CD14-positive monocyte (primary cell): Measurements from ENCODE around the gene RPS19. TPM values are rescaled to one million over a fixed set of nuclear protein-coding genes. Genes with fewer than 3 reads are reported as not detected.

Experiments
- DNase-seq, 3 donors: peaks; one replicate each; pipeline ENCODE4 v3.0.0-alpha.2; 2011 to 2022
- H2AFZ ChIP-seq: 2 replicates; pipeline ENCODE4 v1.6.0; 2012; ENCODE audit warnings: mild to moderate bottlenecking, low read depth, low read length, inconsistent platforms; ENCODE audit not compliant: insufficient read depth, poor library complexity, severe bottlenecking
- H3K27ac ChIP-seq, 2 donors: 1 replicate in 1 of 2; 2 replicates in 1 of 2; pipeline ENCODE4 v1.5.1; 2012 to 2013; ENCODE audit warnings: low read length in 2 of 2, control low read depth in 1 of 2, inconsistent platforms in 1 of 2, low read depth in 1 of 2, mild to moderate bottlenecking in 1 of 2
- H3K27me3 ChIP-seq, 2 donors: one replicate each; pipeline versions ENCODE4 v1.6.0 to v1.6.1; 2011 to 2013; ENCODE audit warnings: low read length in 2 of 2; ENCODE audit not compliant: control insufficient read depth in 2 of 2, insufficient read depth in 2 of 2
- H3K36me3 ChIP-seq, 2 donors: replicated peaks in 1 of 2; 1 replicate in 1 of 2; 2 replicates in 1 of 2; pipeline versions ENCODE4 v1.5.1 to v1.6.1; 2012 to 2013; ENCODE audit warnings: low read length in 2 of 2, control low read depth in 1 of 2, inconsistent platforms in 1 of 2, mild to moderate bottlenecking in 1 of 2; ENCODE audit not compliant: insufficient read depth in 2 of 2, control insufficient read depth in 1 of 2
- H3K4me1 ChIP-seq, 2 donors: 1 replicate in 1 of 2; 2 replicates in 1 of 2; pipeline versions ENCODE4 v1.5.1 to v1.6.1; 2012 to 2013; ENCODE audit warnings: low read length in 2 of 2, control low read depth in 1 of 2, inconsistent platforms in 1 of 2, mild to moderate bottlenecking in 1 of 2, moderate library complexity in 1 of 2; ENCODE audit not compliant: insufficient read depth in 2 of 2, control insufficient read depth in 1 of 2
- H3K4me2 ChIP-seq: replicated peaks from 2 replicates; pipeline ENCODE3; 2012; ENCODE audit warnings: low read length, moderate library complexity, mild to moderate bottlenecking; ENCODE audit not compliant: poor library complexity, severe bottlenecking; ENCODE audit errors: extremely low read depth
- H3K4me3 ChIP-seq, 3 experiments: fragments of 200-600 bp in 1 of 3; sonication (generic) in 1 of 3; replicated peaks in 1 of 3; 1 replicate in 2 of 3; 2 replicates in 1 of 3; pipeline ENCODE4 v1.5.1; 2011 to 2013; ENCODE audit warnings: low read length in 3 of 3, mild to moderate bottlenecking in 3 of 3, control low read depth in 2 of 3, low read depth in 2 of 3, inconsistent platforms in 1 of 3, moderate library complexity in 1 of 3
- H3K79me2 ChIP-seq: 2 replicates; pipeline ENCODE4 v1.6.0; 2012; ENCODE audit warnings: mild to moderate bottlenecking, control low read depth, inconsistent platforms, low read length, moderate library complexity; ENCODE audit not compliant: insufficient read depth
- H3K9ac ChIP-seq: 2 replicates; pipeline ENCODE4 v1.6.0; 2017; ENCODE audit warnings: low read length, mild to moderate bottlenecking; ENCODE audit not compliant: insufficient read depth, poor library complexity, severe bottlenecking
- H3K9me3 ChIP-seq, 2 donors: replicated peaks in 1 of 2; 1 replicate in 1 of 2; 2 replicates in 1 of 2; pipeline versions ENCODE4 v1.5.1 to v1.6.1; 2012 to 2013; ENCODE audit warnings: low read length in 2 of 2, control low read depth in 1 of 2; ENCODE audit not compliant: control insufficient read depth in 1 of 2, insufficient read depth in 1 of 2
- H4K20me1 ChIP-seq: 2 replicates; pipeline ENCODE4 v1.6.0; 2012; ENCODE audit warnings: mild to moderate bottlenecking, low read length, control low read depth, moderate library complexity; ENCODE audit not compliant: insufficient read depth
- H3K27ac Mint-ChIP-seq, 7 donors: one replicate each; pipeline ENCODE4 v1.8.0; 2020; ENCODE audit warnings: mild to moderate bottlenecking in 7 of 7, mixed read lengths in 7 of 7, moderate library complexity in 6 of 7, inconsistent platforms in 2 of 7
- H3K27me3 Mint-ChIP-seq, 3 donors: one replicate each; pipeline ENCODE4 v1.8.0; 2021 to 2022; ENCODE audit warnings: low read depth in 3 of 3, mild to moderate bottlenecking in 3 of 3, mixed read lengths in 3 of 3, moderate library complexity in 3 of 3, inconsistent platforms in 1 of 3
- H3K36me3 Mint-ChIP-seq, 2 donors: one replicate each; pipeline ENCODE4 v1.8.0; 2020; ENCODE audit warnings: mixed read lengths in 2 of 2, inconsistent platforms in 1 of 2, mild to moderate bottlenecking in 1 of 2
- H3K4me1 Mint-ChIP-seq: one replicate; pipeline ENCODE4 v1.8.0; 2020; ENCODE audit warnings: mild to moderate bottlenecking, mixed read lengths
- H3K4me3 Mint-ChIP-seq, 2 donors: one replicate each; pipeline ENCODE4 v1.8.0; 2020; ENCODE audit warnings: mild to moderate bottlenecking in 2 of 2, mixed read lengths in 2 of 2, moderate library complexity in 1 of 2
- H3K9me3 Mint-ChIP-seq, 7 donors: one replicate each; pipeline ENCODE4 v1.8.0; 2020 to 2022; ENCODE audit warnings: mixed read lengths in 7 of 7, mild to moderate bottlenecking in 6 of 7, moderate library complexity in 6 of 7, inconsistent platforms in 2 of 7
- WGBS: methylation state at CpG from one replicate; pipeline ENCODE4 v1.1.5; 2013; ENCODE audit warnings: missing lambda C conversion rate; ENCODE audit not compliant: insufficient coverage; 5-methylcytosine and 5-hydroxymethylcytosine counted together
- intact Hi-C, 2 donors: fragments of 100-400 bp; cut with micrococcal nuclease; formaldehyde crosslinking; loops; one replicate each; pipeline versions ENCODE4 v1.15.0 to v1.15.1; 2023
- polyA plus RNA-seq, 3 donors: library from polyadenylated mRNA; depleted of rRNA in 1 of 3; unstranded in 2 of 3; stranded (reverse) in 1 of 3; fragments of 300-500 nt in 2 of 3; fragments of >200 nt in 1 of 3; fragmentation: Illumina TruSeq in 2 of 3; gene quantifications; 1 replicate in 2 of 3; 2 replicates in 1 of 3; pipeline ENCODE4 v1.2.3, GENCODE V29; 2012 to 2021
- TF ChIP-seq, protein P1 (sequence below): fragments of 200-600 bp; IDR thresholded peaks from one replicate; pipeline ENCODE4 v1.8.0; 2022; ENCODE audit warnings: antibody characterized with exemption, mild to moderate bottlenecking

Gene RPS19
- polyA plus RNA-seq, 3 donors: 1,234 to 2,117 (median 1,424) TPM

GRCh38 chr19:41902594-41902993, 42.5 kb downstream of the RPS19 start:
- Histone ChIP-seq H3K4me1 (no peaks in the 10 kb centered on the region), H3K36me3 (peaks cover 94 to 100% of the 10 kb centered on the region in 2 donors), H3K4me2 (no peak overlapping the region), H2AFZ (no peak overlapping the region), H3K79me2 (peaks cover 11% of the 10 kb centered on the region), H3K27ac (no peak overlapping the region), H4K20me1 (peaks cover 100% of the 10 kb centered on the region), H3K9ac (no peak overlapping the region), H3K4me3 (no peak overlapping the region), H3K9me3 (no peaks in the 10 kb centered on the region), H3K27me3 (no peaks in the 10 kb centered on the region)
- TF ChIP-seq, protein P1, sequence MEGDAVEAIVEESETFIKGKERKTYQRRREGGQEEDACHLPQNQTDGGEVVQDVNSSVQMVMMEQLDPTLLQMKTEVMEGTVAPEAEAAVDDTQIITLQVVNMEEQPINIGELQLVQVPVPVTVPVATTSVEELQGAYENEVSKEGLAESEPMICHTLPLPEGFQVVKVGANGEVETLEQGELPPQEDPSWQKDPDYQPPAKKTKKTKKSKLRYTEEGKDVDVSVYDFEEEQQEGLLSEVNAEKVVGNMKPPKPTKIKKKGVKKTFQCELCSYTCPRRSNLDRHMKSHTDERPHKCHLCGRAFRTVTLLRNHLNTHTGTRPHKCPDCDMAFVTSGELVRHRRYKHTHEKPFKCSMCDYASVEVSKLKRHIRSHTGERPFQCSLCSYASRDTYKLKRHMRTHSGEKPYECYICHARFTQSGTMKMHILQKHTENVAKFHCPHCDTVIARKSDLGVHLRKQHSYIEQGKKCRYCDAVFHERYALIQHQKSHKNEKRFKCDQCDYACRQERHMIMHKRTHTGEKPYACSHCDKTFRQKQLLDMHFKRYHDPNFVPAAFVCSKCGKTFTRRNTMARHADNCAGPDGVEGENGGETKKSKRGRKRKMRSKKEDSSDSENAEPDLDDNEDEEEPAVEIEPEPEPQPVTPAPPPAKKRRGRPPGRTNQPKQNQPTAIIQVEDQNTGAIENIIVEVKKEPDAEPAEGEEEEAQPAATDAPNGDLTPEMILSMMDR: no peak
- Mint-ChIP-seq H3K27ac (no peak overlapping the region), H3K4me1 (peaks cover 3% of the 10 kb centered on the region), H3K4me3 (no peak overlapping the region), H3K9me3 (peaks cover 0 to 2% (median 0%) of the 10 kb centered on the region in 7 donors), H3K36me3 (peaks cover 86 to 98% of the 10 kb centered on the region in 2 donors), H3K27me3 (peaks cover 0 to 4% (median 2%) of the 10 kb centered on the region in 3 donors)
- no peak for DNase-seq
- intact Hi-C loops: no loop called here
- whole genome bisulfite sequencing: 96% methylated on average over 16 of the region's 17 CpGs

- H3K4me3 Mint-ChIP-seq: no peak overlapping the region
- no peaks in the 10 kb centered on the region for H3K4me1 ChIP-seq
- no peak overlapping the region for H2AFZ ChIP-seq
- peaks cover 89 to 96% of the 10 kb centered on the region in 2 donors for H3K36me3 ChIP-seq
- H3K36me3 Mint-ChIP-seq: peaks cover 80 to 91% of the 10 kb centered on the region in 2 donors
- H3K4me3 ChIP-seq: no peak overlapping the region
- no peaks in the 10 kb centered on the region for H3K9me3 ChIP-seq
- no peak overlapping the region for H3K4me2 ChIP-seq
- no peak overlapping the region for H3K9ac ChIP-seq
- H4K20me1 ChIP-seq: peaks cover 98% of the 10 kb centered on the region
- no peaks in the 10 kb centered on the region for H3K27me3 ChIP-seq
- H3K27ac Mint-ChIP-seq: peak overlapping the region in 1 of 7 donors; percentile 46
- H3K4me1 Mint-ChIP-seq: peaks cover 3% of the 10 kb centered on the region
- TF ChIP-seq, protein P1: no peak
- intact Hi-C loops: no loop called here
- DNase-seq: no peak
- no peak overlapping the region for H3K27ac ChIP-seq
- H3K27me3 Mint-ChIP-seq: peaks cover under 1 to 4% (median 2%) of the 10 kb centered on the region in 3 donors
- H3K79me2 ChIP-seq: peaks cover 6% of the 10 kb centered on the region
- WGBS: 98% methylated on average over 14 of the region's 19 CpGs
- peaks cover 0 to 2% (median 0%) of the 10 kb centered on the region in 7 donors for H3K9me3 Mint-ChIP-seq
Measured at GRCh38 chr19:41903193-41903953, 43.3 kb downstream of the RPS19 start.
